ENCODE results near the gene ITM2A.

ITM2A gene

DNA sequence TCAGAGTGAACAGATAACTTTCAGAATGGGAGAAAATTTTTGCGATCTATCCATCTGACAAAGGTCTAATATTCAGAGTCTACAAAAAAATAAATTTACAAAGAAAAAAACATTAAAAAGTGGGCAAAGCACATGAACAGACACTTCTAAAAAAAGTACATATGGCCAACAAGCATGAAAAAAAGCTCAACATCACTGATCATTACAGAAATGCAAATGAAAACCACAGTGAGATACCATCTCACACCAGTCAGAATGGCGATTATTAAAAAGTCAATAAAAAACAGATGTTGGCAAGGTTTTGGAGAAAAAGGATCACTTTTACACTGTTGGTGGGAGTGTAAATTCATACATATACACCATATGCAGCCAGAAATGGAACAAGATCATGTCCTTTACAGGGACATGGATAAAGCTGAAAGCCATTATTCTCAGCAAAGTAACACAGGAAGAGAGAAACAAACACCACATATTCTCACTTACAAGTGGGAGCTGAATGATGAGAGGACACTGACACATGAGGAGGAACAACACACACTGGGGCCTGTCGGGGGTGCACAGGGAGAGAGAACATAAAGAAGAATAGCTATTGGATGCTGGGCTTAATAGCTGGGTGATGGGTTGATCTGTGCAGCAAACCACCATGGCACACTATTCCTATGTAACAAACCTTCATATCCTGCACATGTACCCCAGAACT is 41.6 kb upstream of the ITM2A start:
- Histone ChIP-seq H3K27ac (ENCODE audit: low read length) (no peak overlapping the region), H3K4me1 (ENCODE audit: insufficient read depth, low read length) (peaks cover 5% of the 10 kb centered on the region; the same call in 1 of the 2 replicates), H3K4me2 (ENCODE audit: insufficient read depth, low read length) (no peak overlapping the region), H2AFZ (ENCODE audit: low read depth, low read length) (no peak overlapping the region), H3K4me3 (ENCODE audit: low read depth in 1 of 2, low read length in 2 of 2) (no peak overlapping the region), H3K27me3 (ENCODE audit: insufficient read depth, low read length, poor library complexity) (no peaks in the 10 kb centered on the region), H4K20me1 (ENCODE audit: insufficient read depth, low read length) (no peaks in the 10 kb centered on the region), H3K9me3 (ENCODE audit: insufficient read depth, low read length, severe bottlenecking) (no peaks in the 10 kb centered on the region), H3K36me3 (ENCODE audit: insufficient read depth, low read length) (no peaks in the 10 kb centered on the region), H3K9ac (ENCODE audit: low read depth, low read length) (no peak overlapping the region), H3K79me2 (ENCODE audit: insufficient read depth, low read length) (no peaks in the 10 kb centered on the region)
- DNase-seq (no peak), ATAC-seq (ENCODE audit: insufficient read depth, low read depth) (no peak)
- TF ChIP-seq, protein P1, sequence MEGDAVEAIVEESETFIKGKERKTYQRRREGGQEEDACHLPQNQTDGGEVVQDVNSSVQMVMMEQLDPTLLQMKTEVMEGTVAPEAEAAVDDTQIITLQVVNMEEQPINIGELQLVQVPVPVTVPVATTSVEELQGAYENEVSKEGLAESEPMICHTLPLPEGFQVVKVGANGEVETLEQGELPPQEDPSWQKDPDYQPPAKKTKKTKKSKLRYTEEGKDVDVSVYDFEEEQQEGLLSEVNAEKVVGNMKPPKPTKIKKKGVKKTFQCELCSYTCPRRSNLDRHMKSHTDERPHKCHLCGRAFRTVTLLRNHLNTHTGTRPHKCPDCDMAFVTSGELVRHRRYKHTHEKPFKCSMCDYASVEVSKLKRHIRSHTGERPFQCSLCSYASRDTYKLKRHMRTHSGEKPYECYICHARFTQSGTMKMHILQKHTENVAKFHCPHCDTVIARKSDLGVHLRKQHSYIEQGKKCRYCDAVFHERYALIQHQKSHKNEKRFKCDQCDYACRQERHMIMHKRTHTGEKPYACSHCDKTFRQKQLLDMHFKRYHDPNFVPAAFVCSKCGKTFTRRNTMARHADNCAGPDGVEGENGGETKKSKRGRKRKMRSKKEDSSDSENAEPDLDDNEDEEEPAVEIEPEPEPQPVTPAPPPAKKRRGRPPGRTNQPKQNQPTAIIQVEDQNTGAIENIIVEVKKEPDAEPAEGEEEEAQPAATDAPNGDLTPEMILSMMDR (IDR thresholded peaks at IDR 0.05; ENCODE audit: borderline replicate concordance, extremely low read depth, low read length, poor library complexity, severe bottlenecking): no peak
- no peak for TF ChIP-seq EZH2 (IDR thresholded peaks at IDR 0.05; ENCODE audit: borderline replicate concordance, low read depth, low read length, severe bottlenecking)

DNA sequence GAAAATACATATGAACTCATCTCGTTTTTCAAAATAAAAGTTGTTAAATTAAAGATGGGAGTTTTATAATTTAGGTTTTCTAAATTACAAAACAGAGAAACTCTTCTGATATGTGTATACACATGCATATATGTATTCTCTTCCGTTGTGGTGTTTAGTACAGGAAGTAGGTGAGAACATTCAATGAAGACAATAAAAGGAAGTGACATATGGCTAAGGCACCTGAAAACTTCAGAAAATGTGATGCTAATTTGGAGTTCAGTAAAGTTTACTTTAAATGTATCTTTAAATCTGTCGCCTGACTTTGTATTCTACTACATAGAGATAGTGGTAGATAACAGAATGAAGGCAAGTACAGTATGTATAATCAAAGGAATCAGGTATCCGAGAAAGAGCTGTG is 33.5 kb upstream of the ITM2A start:
- H2AFZ ChIP-seq (ENCODE audit: low read depth, low read length): no peak overlapping the region
- DNase-seq (no peak), ATAC-seq (ENCODE audit: insufficient read depth, low read depth) (no peak)
- H3K27ac ChIP-seq (ENCODE audit: low read length): no peak overlapping the region
- no peaks in the 10 kb centered on the region for H3K9me3 ChIP-seq (ENCODE audit: insufficient read depth, low read length, severe bottlenecking)
- no peaks in the 10 kb centered on the region for H4K20me1 ChIP-seq (ENCODE audit: insufficient read depth, low read length)
- H3K9ac ChIP-seq (ENCODE audit: low read depth, low read length): no peak overlapping the region
- H3K4me1 ChIP-seq (ENCODE audit: insufficient read depth, low read length): no peaks in the 10 kb centered on the region
- H3K79me2 ChIP-seq (ENCODE audit: insufficient read depth, low read length): no peaks in the 10 kb centered on the region
- no peaks in the 10 kb centered on the region for H3K27me3 ChIP-seq (ENCODE audit: insufficient read depth, low read length, poor library complexity)
- H3K4me3 ChIP-seq (ENCODE audit: low read depth in 1 of 2, low read length in 2 of 2): no peak overlapping the region
- TF ChIP-seq, protein P1 (IDR thresholded peaks at IDR 0.05; ENCODE audit: borderline replicate concordance, extremely low read depth, low read length, poor library complexity, severe bottlenecking): no peak
- no peak for TF ChIP-seq EZH2 (IDR thresholded peaks at IDR 0.05; ENCODE audit: borderline replicate concordance, low read depth, low read length, severe bottlenecking)
- no peaks in the 10 kb centered on the region for H3K36me3 ChIP-seq (ENCODE audit: insufficient read depth, low read length)
- no peak overlapping the region for H3K4me2 ChIP-seq (ENCODE audit: insufficient read depth, low read length)

DNA sequence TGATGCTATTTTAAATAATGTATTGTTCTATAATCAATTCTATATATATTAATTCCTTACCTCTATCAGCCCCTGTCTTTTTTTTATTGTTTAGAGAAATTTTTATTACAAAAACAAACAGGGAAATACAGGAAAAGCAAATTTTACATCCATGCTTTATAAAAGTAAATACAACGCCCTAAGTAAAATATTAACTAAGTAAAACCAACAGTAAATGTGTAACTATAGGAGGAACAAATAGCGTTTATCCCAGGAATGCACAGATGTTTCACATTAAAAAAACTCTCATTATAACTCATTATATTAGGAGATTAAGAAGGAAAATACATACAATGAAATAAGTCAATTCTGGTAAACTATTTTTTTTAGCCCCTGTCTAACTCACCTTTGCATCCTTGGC is 8.2 kb upstream of the ITM2A start:
- Histone ChIP-seq H3K36me3 (ENCODE audit: insufficient read depth, low read length) (no peaks in the 10 kb centered on the region), H3K9me3 (ENCODE audit: insufficient read depth, low read length, severe bottlenecking) (no peaks in the 10 kb centered on the region), H4K20me1 (ENCODE audit: insufficient read depth, low read length) (no peaks in the 10 kb centered on the region), H2AFZ (ENCODE audit: low read depth, low read length) (no peak overlapping the region), H3K27me3 (ENCODE audit: insufficient read depth, low read length, poor library complexity) (no peaks in the 10 kb centered on the region), H3K9ac (ENCODE audit: low read depth, low read length) (no peak overlapping the region), H3K79me2 (ENCODE audit: insufficient read depth, low read length) (no peaks in the 10 kb centered on the region), H3K4me3 (ENCODE audit: low read depth in 1 of 2, low read length in 2 of 2) (no peak overlapping the region), H3K4me1 (ENCODE audit: insufficient read depth, low read length) (no peaks in the 10 kb centered on the region), H3K4me2 (ENCODE audit: insufficient read depth, low read length) (no peak overlapping the region), H3K27ac (ENCODE audit: low read length) (no peak overlapping the region)
- DNase-seq: no peak
- TF ChIP-seq, protein P1 (IDR thresholded peaks at IDR 0.05; ENCODE audit: borderline replicate concordance, extremely low read depth, low read length, poor library complexity, severe bottlenecking): no peak
- TF ChIP-seq EZH2 (IDR thresholded peaks at IDR 0.05; ENCODE audit: borderline replicate concordance, low read depth, low read length, severe bottlenecking): no peak
- ATAC-seq (ENCODE audit: insufficient read depth, low read depth): no peak
